Small intestine (tissue), 7 donors: ENCODE measurements around the gene JAK1. TPM values are rescaled to one million over a fixed set of nuclear protein-coding genes. Genes with fewer than 3 reads are reported as not detected.
A peak's percentile ranks its signal among the peaks of the same experiment; 100 is the strongest.

Experiments used
- DNase-seq, 2 donors: peaks; one replicate each; pipeline versions ENCODE4 v3.0.0 to v3.0.0-alpha.2; 2013
- FAIRE-seq: peaks from 2 replicates; lab custom pipeline; 2012; peaks lifted over from hg19 to GRCh38; lab: Jason Lieb, UNC
- H3K27ac ChIP-seq, 3 donors: one replicate each; pipeline ENCODE4 v1.5.1; 2013; ENCODE audit warnings: low read length in 2 of 3, mild to moderate bottlenecking in 2 of 3, control low read depth in 1 of 3, inconsistent platforms in 1 of 3, low read depth in 1 of 3, moderate library complexity in 1 of 3
- H3K27me3 ChIP-seq, 3 donors: one replicate each; pipeline ENCODE4 v1.6.1; 2013; ENCODE audit warnings: low read length in 3 of 3, inconsistent platforms in 1 of 3; ENCODE audit not compliant: control insufficient read depth in 3 of 3, insufficient read depth in 3 of 3
- H3K36me3 ChIP-seq, 3 donors: one replicate each; pipeline ENCODE4 v1.6.1; 2013; ENCODE audit warnings: low read length in 3 of 3, inconsistent platforms in 1 of 3, low read depth in 1 of 3, mild to moderate bottlenecking in 1 of 3, moderate library complexity in 1 of 3; ENCODE audit not compliant: control insufficient read depth in 3 of 3, insufficient read depth in 2 of 3
- H3K4me1 ChIP-seq, 3 donors: one replicate each; pipeline ENCODE4 v1.6.1; 2013; ENCODE audit warnings: low read length in 2 of 3, inconsistent platforms in 1 of 3, low read depth in 1 of 3, mild to moderate bottlenecking in 1 of 3, moderate library complexity in 1 of 3; ENCODE audit not compliant: control insufficient read depth in 3 of 3, insufficient read depth in 2 of 3
- H3K4me3 ChIP-seq, 3 donors: one replicate each; pipeline ENCODE4 v1.5.1; 2013; ENCODE audit warnings: low read length in 3 of 3, control low read depth in 1 of 3, inconsistent platforms in 1 of 3, low read depth in 1 of 3, mild to moderate bottlenecking in 1 of 3, moderate library complexity in 1 of 3
- H3K9me3 ChIP-seq, 2 donors: one replicate each; pipeline ENCODE4 v1.6.1; 2013; ENCODE audit warnings: low read depth in 1 of 2, low read length in 1 of 2; ENCODE audit not compliant: control insufficient read depth in 2 of 2, insufficient read depth in 1 of 2
- WGBS, 3 donors: extraction: QIAGEN DNeasy Blood & Tissue Kit; methylation state at CpG; one replicate each; pipeline ENCODE4 v1.1.7; 2013; 5-methylcytosine and 5-hydroxymethylcytosine counted together
- polyA plus RNA-seq, 4 donors: library from polyadenylated mRNA; stranded (reverse) in 3 of 4; unstranded in 1 of 4; fragments of 200-250 nt in 3 of 4; fragments of 120-200 nt in 1 of 4; gene quantifications; one replicate each; pipeline versions ENCODE4 v1.2.1 to v1.2.3, GENCODE V29; 2013
- donor health status: healthy with polysubstance abuse.
- donor health status: control.
- donor health status: control.
- donor health status: Bipolar disorder and iron deficiency.
- donor health status: healthy.

The JAK1 gene
- polyA plus RNA-seq, 4 donors = 29.4 to 66.5 (median 32.6) TPM

DNA sequence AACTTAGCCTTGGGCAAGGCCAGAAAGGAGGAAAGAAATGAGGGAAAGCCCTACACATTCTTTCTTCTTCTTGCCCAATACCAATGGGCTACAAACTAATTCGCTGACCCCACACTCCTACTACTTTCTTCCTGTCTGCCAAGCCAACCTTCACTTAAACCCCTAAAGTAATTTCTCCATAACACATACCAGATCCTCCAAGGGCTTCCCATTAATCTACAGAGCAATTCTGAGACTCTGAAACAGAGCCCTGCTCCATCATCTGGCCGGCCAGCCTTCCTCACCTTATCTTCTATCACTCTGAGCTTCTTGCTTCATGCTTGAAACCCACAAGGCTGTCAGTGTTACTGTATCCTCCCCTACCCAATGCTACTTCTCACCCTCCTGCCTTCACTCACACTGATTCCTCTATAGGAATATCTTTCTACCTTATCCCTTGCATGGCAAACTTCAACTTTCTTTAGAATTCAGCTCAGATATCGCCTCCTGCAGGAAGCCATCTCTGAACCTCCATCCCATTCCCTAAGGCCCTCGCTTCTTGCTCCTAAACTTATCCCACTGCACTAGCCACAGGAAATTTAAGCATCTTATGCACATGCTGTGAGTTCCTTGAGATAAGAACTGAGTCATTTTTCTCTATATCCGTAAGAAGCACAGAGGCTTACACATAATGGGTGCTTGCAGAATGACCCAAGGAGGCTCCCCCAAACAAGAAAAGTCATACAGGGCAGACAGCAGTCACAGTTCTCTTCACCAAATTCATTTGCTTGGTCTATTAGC lies 81.9 kb downstream of the JAK1 start:
- no peak for FAIRE-seq
- 89 to 94% (median 92%) methylated on average over 5 of the region's 5 CpGs for WGBS, 3 donors
- Histone ChIP-seq H3K4me1 (peaks cover 0 to 3% (median 0%) of the 10 kb centered on the region in 3 donors), H3K36me3 (peaks cover 0 to 20% (median 4%) of the 10 kb centered on the region in 3 donors), H3K27ac (no peak overlapping the region), H3K4me3 (no peak overlapping the region), H3K27me3 (no peaks in the 10 kb centered on the region), H3K9me3 (no peaks in the 10 kb centered on the region)
- DNase-seq = no peak

DNA sequence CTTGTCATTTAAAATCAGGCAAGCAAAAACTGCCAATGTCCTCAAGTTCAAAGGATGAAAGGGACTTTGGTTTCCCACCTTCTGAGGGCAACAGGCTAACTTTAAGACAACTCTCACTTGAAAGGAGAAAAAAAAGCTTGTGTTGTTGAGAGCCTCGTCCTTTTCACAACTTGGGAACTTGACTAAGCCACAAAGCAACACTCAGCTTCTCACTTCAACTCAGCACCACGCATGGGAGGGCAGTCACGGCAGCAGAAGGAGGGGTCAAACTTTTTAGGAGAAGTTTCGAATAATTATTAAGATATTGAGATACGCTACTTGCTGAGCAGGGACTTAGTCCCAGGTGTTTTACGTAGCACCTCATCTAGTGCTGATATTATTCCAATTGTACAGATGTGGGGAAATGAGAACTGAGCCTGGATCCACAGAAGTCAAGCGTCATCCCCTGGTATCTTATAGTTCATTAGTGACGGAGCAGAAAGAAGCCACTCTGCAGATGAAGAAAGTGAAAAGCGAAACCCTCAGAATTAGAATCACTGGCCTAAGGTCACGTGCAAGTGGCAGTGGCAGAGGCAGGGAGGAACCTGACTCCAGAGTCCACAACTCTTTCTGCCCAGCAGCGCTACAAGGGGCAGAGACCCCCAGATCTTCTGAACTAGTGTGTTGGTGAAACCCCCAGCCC lies 83.6 kb downstream of the JAK1 start:
- Histone ChIP-seq H3K9me3 (no peaks in the 10 kb centered on the region), H3K4me3 (no peak overlapping the region), H3K36me3 (peaks cover 3 to 25% (median 9%) of the 10 kb centered on the region in 3 donors), H3K27ac (no peak overlapping the region), H3K27me3 (no peaks in the 10 kb centered on the region), H3K4me1 (no peaks in the 10 kb centered on the region)
- DNase-seq (no peak), FAIRE-seq (no peak)
- WGBS, 3 donors = 86 to 92% (median 88%) methylated on average over 11 of the region's 11 CpGs

DNA sequence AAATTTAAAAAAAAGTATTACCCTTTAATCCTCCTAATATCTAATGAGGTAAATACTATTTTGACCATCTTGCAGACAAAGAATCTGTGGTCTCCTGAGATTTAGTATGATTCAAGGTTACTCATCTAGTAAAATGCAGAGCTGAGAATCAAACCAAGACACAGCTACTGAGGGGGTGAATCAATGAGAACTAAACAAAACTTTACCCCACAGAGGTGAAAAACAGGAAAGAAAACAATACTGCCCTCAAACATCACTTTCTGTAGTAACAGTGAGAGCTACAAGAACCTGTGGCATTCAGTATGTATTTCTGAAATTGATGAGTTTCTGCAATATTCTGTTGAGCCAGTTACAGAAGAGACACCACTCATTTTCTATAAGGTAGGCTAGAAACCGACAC lies 85.1 kb downstream of the JAK1 start:
- H3K4me1 ChIP-seq = no peaks in the 10 kb centered on the region
- DNase-seq (no peak), FAIRE-seq (no peak)
- no peaks in the 10 kb centered on the region for H3K9me3 ChIP-seq
- H3K27me3 ChIP-seq = no peaks in the 10 kb centered on the region
- H3K4me3 ChIP-seq = no peak overlapping the region
- H3K27ac ChIP-seq = no peak overlapping the region
- 98 to 100% (median 100%) methylated on average over 1 of the region's 1 CpG for WGBS, 3 donors
- H3K36me3 ChIP-seq = peaks cover 3 to 26% (median 9%) of the 10 kb centered on the region in 3 donors

DNA sequence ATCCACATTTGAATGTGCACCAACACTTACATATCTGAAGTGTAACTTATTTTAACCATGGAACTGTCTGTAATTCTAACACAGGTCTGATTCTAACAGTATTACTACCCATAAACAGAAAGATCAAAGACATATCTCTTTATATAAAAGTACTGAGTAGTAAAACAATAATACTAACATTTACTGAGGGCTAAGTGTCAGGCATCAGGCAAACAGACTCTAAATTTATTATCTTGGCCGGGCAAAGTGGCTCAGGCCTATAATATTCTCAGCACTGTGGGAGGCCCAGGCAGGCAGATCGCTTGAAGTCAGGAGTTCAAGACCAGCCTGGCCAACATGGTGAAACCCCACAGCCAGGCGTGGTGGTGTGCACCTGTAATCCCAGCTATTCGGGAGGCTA lies 85.9 kb downstream of the JAK1 start:
- no peaks in the 10 kb centered on the region for H3K4me1 ChIP-seq
- H3K27me3 ChIP-seq = no peaks in the 10 kb centered on the region
- peaks cover 3 to 33% (median 16%) of the 10 kb centered on the region in 3 donors for H3K36me3 ChIP-seq
- no peak overlapping the region for H3K27ac ChIP-seq
- no peak overlapping the region for H3K4me3 ChIP-seq
- FAIRE-seq (no peak), DNase-seq (no peak)
- H3K9me3 ChIP-seq = no peaks in the 10 kb centered on the region
- 92 to 97% (median 94%) methylated on average over 4 of the region's 4 CpGs for WGBS, 3 donors

DNA sequence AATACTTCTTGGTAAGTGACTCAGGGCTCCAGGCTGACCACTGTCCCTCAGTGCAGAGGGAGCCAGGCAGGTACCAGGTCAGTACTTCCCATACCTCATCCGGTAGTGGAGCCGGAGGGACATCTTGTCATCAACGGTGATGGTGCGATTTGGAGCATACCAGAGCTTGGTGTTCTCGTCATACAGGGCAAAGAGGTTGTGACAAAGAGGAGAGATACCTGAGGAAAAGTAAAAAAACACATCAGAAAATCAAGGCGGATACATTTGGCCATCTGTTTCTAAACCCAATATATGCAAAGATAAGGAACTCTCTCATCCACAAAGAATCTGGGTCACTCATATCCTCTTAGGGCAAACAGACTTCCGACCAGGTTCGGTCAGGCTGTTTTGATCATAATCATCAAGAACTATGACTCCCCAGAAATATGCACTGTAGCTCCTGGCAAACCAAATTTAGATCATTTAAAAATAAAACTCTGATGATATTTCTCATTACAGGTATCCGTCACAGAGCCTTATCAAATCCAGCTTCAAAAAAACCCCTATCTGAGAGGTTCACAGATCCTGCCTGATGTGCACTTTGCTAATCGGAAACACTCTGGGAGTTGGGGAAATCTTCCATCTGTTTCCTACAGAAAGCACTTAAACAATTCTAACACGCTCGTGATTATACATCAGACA lies 87.3 kb downstream of the JAK1 start:
- no peak overlapping the region for H3K4me3 ChIP-seq
- no peak for FAIRE-seq
- H3K27me3 ChIP-seq = no peaks in the 10 kb centered on the region
- H3K36me3 ChIP-seq = peaks cover 3 to 43% (median 16%) of the 10 kb centered on the region in 3 donors
- H3K4me1 ChIP-seq = no peaks in the 10 kb centered on the region
- no peaks in the 10 kb centered on the region for H3K9me3 ChIP-seq
- H3K27ac ChIP-seq = no peak overlapping the region
- WGBS, 3 donors = 86 to 90% (median 90%) methylated on average over 12 of the region's 12 CpGs
- DNase-seq = no peak

DNA sequence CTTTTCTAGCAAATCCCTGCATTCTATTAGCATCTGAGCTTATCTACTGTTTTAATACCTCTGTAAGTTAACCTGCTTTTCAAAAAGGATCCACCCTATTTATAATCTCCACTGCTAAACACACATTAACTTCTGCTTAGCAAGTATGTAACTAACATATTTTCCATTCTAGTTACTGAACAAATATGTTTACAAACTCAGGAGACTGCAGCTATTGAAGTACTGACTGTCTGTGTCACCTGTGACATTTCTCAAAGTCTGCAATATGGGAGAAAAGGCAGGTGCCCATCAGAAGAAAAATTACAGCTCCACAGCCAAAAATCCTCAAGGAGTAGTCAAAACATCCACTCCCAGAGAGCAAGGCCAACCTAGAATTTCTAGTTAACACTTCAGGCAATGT lies 88.3 kb downstream of the JAK1 start:
- peaks cover 3 to 47% (median 17%) of the 10 kb centered on the region in 3 donors for H3K36me3 ChIP-seq
- FAIRE-seq (no peak), DNase-seq (no peak)
- no peaks in the 10 kb centered on the region for H3K4me1 ChIP-seq
- no peak overlapping the region for H3K27ac ChIP-seq
- no peaks in the 10 kb centered on the region for H3K9me3 ChIP-seq
- no peaks in the 10 kb centered on the region for H3K27me3 ChIP-seq
- H3K4me3 ChIP-seq = no peak overlapping the region

DNA sequence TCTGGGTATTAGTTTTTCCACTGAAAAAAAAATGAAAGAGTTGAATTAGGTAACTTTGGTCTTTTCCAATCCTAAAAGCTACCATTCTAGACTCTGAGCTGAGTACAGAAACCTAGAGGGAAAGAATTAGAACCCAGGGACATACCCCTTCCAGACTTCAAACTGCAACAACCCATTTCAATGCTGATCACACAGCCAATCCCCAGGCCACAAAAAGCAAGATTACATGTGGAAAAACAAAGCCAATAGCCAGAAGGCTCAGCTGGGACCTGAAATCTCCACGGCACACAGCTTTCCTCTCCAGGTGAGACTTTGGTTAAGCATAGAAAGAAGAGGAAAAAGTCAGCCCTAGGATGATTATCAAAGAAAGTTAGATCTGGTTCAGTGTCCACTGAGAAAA lies 88.8 kb downstream of the JAK1 start:
- 82 to 93% (median 92%) methylated on average over 1 of the region's 1 CpG for WGBS, 3 donors
- Histone ChIP-seq H3K27me3 (no peaks in the 10 kb centered on the region), H3K4me3 (no peak overlapping the region), H3K36me3 (peaks cover 3 to 46% (median 18%) of the 10 kb centered on the region in 3 donors), H3K9me3 (no peaks in the 10 kb centered on the region), H3K4me1 (no peaks in the 10 kb centered on the region), H3K27ac (no peak overlapping the region)
- no peak for FAIRE-seq
- DNase-seq = no peak

DNA sequence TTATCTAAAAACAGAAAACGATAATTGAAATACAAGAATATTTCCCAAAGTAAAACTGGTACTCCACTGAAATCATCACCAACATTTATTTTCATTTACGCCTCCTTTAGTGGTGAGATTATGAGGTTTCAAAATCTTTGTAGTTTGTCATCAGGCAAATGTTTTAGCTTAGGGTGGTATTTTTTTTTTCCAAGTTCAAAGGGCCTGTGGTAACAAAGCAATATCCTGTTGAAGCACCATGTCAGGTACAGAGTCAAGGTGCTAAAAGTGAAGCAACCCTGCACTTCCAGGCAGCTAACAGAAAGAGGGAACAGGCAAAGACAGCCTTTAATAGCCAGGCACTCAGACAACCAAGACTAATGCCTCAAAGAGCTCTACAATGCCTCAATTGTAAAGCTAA lies 89.2 kb downstream of the JAK1 start:
- no peaks in the 10 kb centered on the region for H3K27me3 ChIP-seq
- H3K36me3 ChIP-seq = peaks cover 3 to 45% (median 18%) of the 10 kb centered on the region in 3 donors
- H3K27ac ChIP-seq = no peak overlapping the region
- no peaks in the 10 kb centered on the region for H3K9me3 ChIP-seq
- H3K4me3 ChIP-seq = no peak overlapping the region
- no peaks in the 10 kb centered on the region for H3K4me1 ChIP-seq
- no peak for FAIRE-seq
- 73 to 89% (median 82%) methylated on average over 2 of the region's 2 CpGs for WGBS, 3 donors
- peak; percentile 16 to 57 for DNase-seq
